GM10266 (cell line): ENCODE measurements around the gene FBXO7.

Experiments used
- DNase-seq: peaks from one replicate; pipeline ENCODE4 v3.0.0; 2012; ENCODE audit errors: extremely low spot score
- CTCF ChIP-seq: IDR thresholded peaks from 2 replicates; pipeline ENCODE4 v1.5.1; 2012; ENCODE audit warnings: mild to moderate bottlenecking, low read depth; ENCODE audit not compliant: control insufficient read depth, insufficient read depth; ENCODE audit errors: missing control alignments

FBXO7 gene

GRCh38 chr22:32546496-32546895 lies 71.9 kb downstream of the FBXO7 start:
- no peak for DNase-seq
- no peak for TF ChIP-seq CTCF

GRCh38 chr22:32546935-32547334 lies 72.3 kb downstream of the FBXO7 start:
- no peak for TF ChIP-seq CTCF
- DNase-seq = no peak

- no peak for TF ChIP-seq CTCF
- no peak for DNase-seq
Observed at GRCh38 chr22:32548039-32548438, 73.4 kb downstream of the FBXO7 start.
